DOHH2 (cell line): ENCODE results near the gene DPP6.

Experiments
- H3F3A ChIP-seq: fragments of 200-600 bp; sonication (generic), shearing (Covaris generic); 2 replicates; pipeline ENCODE4 v1.6.0; 2016; ENCODE audit warnings: antibody characterized with exemption, mild to moderate bottlenecking; ENCODE audit not compliant: control insufficient read depth, insufficient read depth
- H3K27ac ChIP-seq: fragments of 200-600 bp; sonication (generic); 2 replicates; pipeline ENCODE4 v1.5.1; 2014; ENCODE audit warnings: low read depth, mild to moderate bottlenecking, low read length, moderate library complexity
- H3K27me3 ChIP-seq: fragments of 200-600 bp; sonication (generic); 2 replicates; pipeline ENCODE4 v1.6.1; 2014; ENCODE audit warnings: mild to moderate bottlenecking, low read length, mixed read lengths; ENCODE audit not compliant: control insufficient read depth
- H3K36me3 ChIP-seq: fragments of 200-600 bp; sonication (generic); 2 replicates; pipeline ENCODE4 v1.6.1; 2014; ENCODE audit warnings: mild to moderate bottlenecking, low read length, moderate library complexity, mixed read lengths; ENCODE audit not compliant: control insufficient read depth
- H3K4me1 ChIP-seq: fragments of 200-600 bp; sonication (generic); 2 replicates; pipeline ENCODE4 v1.6.1; 2014; ENCODE audit warnings: mild to moderate bottlenecking, low read length, mixed read lengths; ENCODE audit not compliant: control insufficient read depth
- H3K4me2 ChIP-seq: fragments of 200-600 bp; sonication (generic); 2 replicates; pipeline ENCODE4 v1.6.0; 2014; ENCODE audit warnings: mild to moderate bottlenecking, low read length, moderate library complexity
- H3K4me3 ChIP-seq: fragments of 200-600 bp; sonication (generic); 2 replicates; pipeline ENCODE4 v1.5.1; 2014; ENCODE audit warnings: mild to moderate bottlenecking, low read length, mixed read lengths
- H3K79me2 ChIP-seq: fragments of 200-600 bp; sonication (generic); 2 replicates; pipeline ENCODE4 v1.6.1; 2014; ENCODE audit warnings: mild to moderate bottlenecking, low read length, mixed read lengths; ENCODE audit not compliant: control insufficient read depth
- H3K9me2 ChIP-seq: fragments of 200-600 bp; sonication (generic); replicated peaks from 2 replicates; pipeline ENCODE4 v1.6.1; 2014; ENCODE audit warnings: mild to moderate bottlenecking, low read length, mixed read lengths; ENCODE audit not compliant: control insufficient read depth
- H3K9me3 ChIP-seq: fragments of 200-600 bp; sonication (generic); 2 replicates; pipeline ENCODE4 v1.6.1; 2014; ENCODE audit warnings: antibody characterized with exemption, low read length, mixed read lengths; ENCODE audit not compliant: control insufficient read depth, insufficient read depth
- H4K20me1 ChIP-seq: fragments of 200-600 bp; sonication (generic); 2 replicates; pipeline ENCODE4 v1.6.0; 2014; ENCODE audit warnings: low read depth, mild to moderate bottlenecking, antibody characterized with exemption, low read length, moderate library complexity; ENCODE audit not compliant: control insufficient read depth, insufficient read depth
- EZH2phosphoT487 ChIP-seq: fragments of 200-600 bp; sonication (generic); IDR thresholded peaks from 2 replicates; pipeline ENCODE4 v1.6.1; 2017; ENCODE audit warnings: borderline replicate concordance, mild to moderate bottlenecking, antibody characterized with exemption, low read length, moderate library complexity, mixed read lengths
- TF ChIP-seq, protein P1 (sequence below): fragments of 200-600 bp; sonication (generic); IDR thresholded peaks from one replicate; pipeline ENCODE4 v1.5.1; 2014; ENCODE audit warnings: antibody characterized with exemption, mild to moderate bottlenecking, low read depth, low read length; ENCODE audit not compliant: poor library complexity, severe bottlenecking

DPP6 gene

DNA sequence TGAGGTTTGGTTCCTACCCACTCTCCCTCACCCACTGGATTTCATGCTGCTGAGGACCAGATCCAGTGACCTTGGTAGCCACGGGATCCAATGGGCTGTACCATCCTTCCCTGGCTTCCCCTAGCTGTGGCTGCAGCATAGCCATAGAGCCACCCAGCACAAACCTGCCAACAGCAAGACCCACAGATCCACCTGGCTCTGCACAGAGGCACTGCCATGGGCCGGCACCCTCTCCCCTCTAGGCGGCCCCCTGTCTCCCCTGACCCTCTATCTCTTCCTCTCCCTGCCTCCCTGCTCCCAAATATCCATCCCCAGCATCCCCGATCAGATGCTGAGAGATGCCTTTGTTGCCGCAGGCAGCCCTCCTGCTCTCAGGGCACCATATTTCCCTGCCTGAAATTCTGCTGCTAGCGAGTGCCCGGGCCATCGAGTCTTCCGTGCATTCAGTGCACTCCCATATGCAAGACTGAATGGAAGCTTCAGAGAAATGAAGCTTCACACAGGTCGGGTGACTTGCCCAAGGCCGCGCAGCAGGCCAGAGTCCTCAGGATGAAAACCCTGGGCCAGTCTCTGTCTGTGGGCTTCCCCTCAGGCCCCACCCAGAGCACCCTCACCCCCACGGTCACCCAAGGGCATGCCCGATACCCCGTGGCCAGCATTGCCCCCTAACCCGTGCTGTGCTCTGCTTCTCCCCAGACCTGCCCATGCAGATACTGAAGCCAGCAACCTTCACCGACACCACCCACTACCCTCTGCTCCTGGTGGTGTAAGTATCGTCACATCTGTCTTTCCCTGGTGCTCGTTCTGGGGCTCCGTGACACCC is 819.9 kb downstream of the DPP6 start:
- no peak overlapping the region for H3K4me3 ChIP-seq
- H3K79me2 ChIP-seq, result no peaks in the 10 kb centered on the region
- no peaks in the 10 kb centered on the region for H3K9me2 ChIP-seq
- no peaks in the 10 kb centered on the region for H3K4me1 ChIP-seq
- no peak overlapping the region for H3K27ac ChIP-seq
- no peaks in the 10 kb centered on the region for H3K36me3 ChIP-seq
- no peak for TF ChIP-seq EZH2phosphoT487
- TF ChIP-seq, protein P1, sequence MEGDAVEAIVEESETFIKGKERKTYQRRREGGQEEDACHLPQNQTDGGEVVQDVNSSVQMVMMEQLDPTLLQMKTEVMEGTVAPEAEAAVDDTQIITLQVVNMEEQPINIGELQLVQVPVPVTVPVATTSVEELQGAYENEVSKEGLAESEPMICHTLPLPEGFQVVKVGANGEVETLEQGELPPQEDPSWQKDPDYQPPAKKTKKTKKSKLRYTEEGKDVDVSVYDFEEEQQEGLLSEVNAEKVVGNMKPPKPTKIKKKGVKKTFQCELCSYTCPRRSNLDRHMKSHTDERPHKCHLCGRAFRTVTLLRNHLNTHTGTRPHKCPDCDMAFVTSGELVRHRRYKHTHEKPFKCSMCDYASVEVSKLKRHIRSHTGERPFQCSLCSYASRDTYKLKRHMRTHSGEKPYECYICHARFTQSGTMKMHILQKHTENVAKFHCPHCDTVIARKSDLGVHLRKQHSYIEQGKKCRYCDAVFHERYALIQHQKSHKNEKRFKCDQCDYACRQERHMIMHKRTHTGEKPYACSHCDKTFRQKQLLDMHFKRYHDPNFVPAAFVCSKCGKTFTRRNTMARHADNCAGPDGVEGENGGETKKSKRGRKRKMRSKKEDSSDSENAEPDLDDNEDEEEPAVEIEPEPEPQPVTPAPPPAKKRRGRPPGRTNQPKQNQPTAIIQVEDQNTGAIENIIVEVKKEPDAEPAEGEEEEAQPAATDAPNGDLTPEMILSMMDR, result no peak
- no peaks in the 10 kb centered on the region for H3F3A ChIP-seq
- H3K27me3 ChIP-seq, result peaks cover 8% of the 10 kb centered on the region
- peaks cover 4% of the 10 kb centered on the region; the same call in 1 of the 2 replicates for H3K9me3 ChIP-seq
- H3K4me2 ChIP-seq, result no peak overlapping the region
- no peaks in the 10 kb centered on the region for H4K20me1 ChIP-seq

DNA sequence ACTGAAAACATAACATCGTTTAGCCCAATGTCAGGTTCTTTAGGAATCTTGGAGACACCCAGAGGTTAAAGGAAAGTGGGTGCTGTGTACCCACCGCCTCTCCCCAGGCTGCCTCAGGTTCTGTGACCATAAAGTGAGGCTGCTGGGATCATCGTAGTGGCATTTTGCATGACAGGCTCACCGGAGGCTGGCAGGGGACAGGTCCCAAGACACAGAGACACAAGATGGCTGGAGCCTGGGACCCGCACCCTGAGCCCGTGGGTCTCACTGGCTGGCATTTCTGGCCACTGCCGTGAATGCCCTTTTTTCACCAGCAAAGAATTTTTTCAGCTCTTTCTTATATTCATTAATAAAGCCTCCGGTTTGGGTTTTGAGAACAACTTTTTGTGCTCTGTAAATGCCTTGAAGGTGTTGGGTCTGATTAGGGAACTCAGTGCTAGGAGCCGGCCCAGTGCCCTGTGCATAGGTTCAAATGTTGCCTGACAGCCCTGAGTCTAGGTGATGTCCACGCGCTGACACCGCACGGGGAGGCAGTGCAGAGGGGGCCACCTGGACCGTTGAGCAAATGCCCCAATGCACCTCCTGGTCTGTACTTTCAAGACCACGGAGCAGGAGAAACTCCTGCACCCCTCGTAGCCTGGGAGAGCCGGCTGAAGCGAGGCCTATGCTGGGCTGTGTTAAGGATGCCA is 820.8 kb downstream of the DPP6 start:
- peaks cover 4% of the 10 kb centered on the region; the same call in 1 of the 2 replicates for H3K9me3 ChIP-seq
- TF ChIP-seq, protein P1, result no peak
- TF ChIP-seq EZH2phosphoT487, result no peak
- H3K79me2 ChIP-seq, result no peaks in the 10 kb centered on the region
- no peaks in the 10 kb centered on the region for H3F3A ChIP-seq
- no peak overlapping the region for H3K4me3 ChIP-seq
- H3K27ac ChIP-seq, result no peak overlapping the region
- no peaks in the 10 kb centered on the region for H4K20me1 ChIP-seq
- no peaks in the 10 kb centered on the region for H3K36me3 ChIP-seq
- H3K27me3 ChIP-seq, result peaks cover 4% of the 10 kb centered on the region; the same call in 1 of the 2 replicates
- H3K4me1 ChIP-seq, result no peaks in the 10 kb centered on the region
- no peak overlapping the region for H3K4me2 ChIP-seq
- H3K9me2 ChIP-seq, result no peaks in the 10 kb centered on the region

DNA sequence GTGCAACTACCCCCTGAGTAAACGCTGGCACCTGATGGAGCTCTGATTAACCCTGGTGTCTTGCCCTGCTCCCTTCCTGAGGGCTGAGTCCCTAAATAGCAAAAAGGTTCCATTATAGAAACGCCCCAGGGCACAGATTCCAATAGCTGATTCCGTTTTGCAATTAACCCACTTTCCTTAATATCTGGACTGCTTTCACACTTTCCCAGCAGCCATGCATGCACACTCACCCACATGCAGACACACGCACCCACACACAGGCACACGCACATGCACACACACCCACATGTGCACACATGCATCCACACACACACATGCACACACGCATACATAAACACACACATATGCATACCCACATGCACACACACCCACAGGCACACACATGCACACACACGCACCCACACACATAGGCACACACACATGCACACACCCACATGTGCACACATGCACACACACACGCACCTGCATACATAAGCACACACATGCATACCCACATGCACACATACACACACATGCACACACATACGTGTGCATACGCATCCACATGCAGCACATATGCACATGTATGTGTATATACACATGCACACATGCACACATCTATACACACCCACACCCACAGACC is 821.4 kb downstream of the DPP6 start:
- Histone ChIP-seq H3K36me3 (no peaks in the 10 kb centered on the region), H3K9me2 (no peaks in the 10 kb centered on the region), H3K9me3 (peaks cover 9% of the 10 kb centered on the region; the same call in 1 of the 2 replicates), H3F3A (no peaks in the 10 kb centered on the region), H3K27ac (no peak overlapping the region), H3K4me3 (no peak overlapping the region), H3K27me3 (no peaks in the 10 kb centered on the region), H3K4me2 (no peak overlapping the region), H4K20me1 (no peaks in the 10 kb centered on the region), H3K4me1 (no peaks in the 10 kb centered on the region), H3K79me2 (no peaks in the 10 kb centered on the region)
- TF ChIP-seq, protein P1, result no peak
- TF ChIP-seq EZH2phosphoT487, result no peak
